HG02678 (cell line): Measurements from ENCODE around the gene NHSL2.
"Not testable (repeated sequence)": the region's sequence is repeated elsewhere in the genome, so short reads cannot be mapped to it uniquely, and the experiment has no call there.

Experiments
- ATAC-seq: cut with Tn5 transposase; IDR thresholded peaks from one replicate; pipeline ENCODE4 v1.9.1; 2021; ENCODE audit warnings: mild to moderate bottlenecking, moderate library complexity; ENCODE audit not compliant: unreplicated experiment

Gene NHSL2

GRCh38 chrX:71910643-71910985 is at the start of gene NHSL2:
TSS of gene NHSL2 (plus strand) at chrX:71910845.
- no peak for ATAC-seq

DNA sequence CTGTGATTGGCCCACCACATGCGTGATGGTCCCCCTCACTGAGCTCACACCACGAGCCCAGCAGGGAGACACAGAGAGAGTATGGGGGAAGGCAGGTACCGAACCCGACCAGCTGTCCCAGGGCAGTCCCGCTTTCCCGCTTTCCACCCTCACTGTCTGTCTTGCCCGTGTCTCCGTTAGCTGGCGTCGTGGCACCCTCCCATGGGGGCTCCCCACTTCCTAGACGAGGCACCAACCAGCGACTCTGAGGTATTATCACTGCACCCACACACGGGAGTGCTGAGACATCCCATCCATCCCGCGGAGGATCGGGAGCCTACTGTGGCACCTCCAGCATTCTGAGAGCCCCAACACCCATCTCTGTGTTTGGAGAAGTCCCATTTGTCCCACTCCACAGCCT is 43.0 kb upstream of the NHSL2 start:
- ATAC-seq, result no peak

GRCh38 chrX:71869566-71869965 is 41.1 kb upstream of the NHSL2 start:
- not testable (repeated sequence) for ATAC-seq

DNA sequence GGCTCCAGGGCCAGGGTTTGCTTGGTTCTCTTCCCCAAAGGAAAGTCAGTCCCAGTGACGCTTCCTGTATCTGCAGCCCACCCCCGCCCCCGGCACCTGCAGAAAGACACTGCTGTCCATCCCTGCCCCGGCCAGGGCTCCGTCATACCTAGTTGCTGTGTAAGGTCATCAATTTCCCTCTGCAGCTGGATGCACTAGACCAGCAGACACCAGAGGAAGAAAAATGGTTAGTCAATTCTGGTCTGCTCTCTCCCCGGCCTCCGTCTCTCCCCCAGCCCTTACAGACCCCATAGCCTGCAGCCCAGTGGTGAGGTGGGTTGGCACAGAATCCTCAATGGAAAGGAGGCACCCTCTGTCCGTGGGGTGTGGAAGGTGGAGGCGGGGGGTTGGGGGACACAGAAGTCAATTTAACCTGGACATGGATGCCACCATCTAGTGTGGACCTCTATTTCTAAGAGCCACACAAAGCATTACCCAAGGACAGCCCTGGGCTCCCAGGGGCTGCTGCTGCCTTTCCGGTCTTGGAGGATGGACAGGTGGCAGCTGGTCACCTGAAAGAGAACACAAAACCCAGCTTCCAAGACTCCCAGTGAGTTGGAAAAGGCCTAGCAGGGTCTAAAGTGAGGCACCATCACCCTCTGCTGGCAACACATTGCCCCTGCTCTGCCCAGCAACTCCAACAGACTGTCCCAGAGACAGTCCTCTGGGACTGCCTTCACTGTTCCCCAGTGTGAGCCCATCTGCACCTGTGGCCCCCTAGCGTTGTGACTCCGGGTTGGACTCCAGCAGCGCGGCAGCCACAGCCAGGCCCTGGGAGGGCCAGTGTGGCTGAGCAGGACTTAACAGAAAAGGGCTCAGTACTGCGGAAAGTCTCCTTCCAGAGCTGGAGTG is 40.2 kb upstream of the NHSL2 start:
- ATAC-seq, result no peak

- no peak for ATAC-seq
Observed at GRCh38 chrX:71871367-71871766, 39.3 kb upstream of the NHSL2 start.

- ATAC-seq, result no peak
Observed at GRCh38 chrX:71872542-71873458, 37.8 kb upstream of the NHSL2 start.

DNA sequence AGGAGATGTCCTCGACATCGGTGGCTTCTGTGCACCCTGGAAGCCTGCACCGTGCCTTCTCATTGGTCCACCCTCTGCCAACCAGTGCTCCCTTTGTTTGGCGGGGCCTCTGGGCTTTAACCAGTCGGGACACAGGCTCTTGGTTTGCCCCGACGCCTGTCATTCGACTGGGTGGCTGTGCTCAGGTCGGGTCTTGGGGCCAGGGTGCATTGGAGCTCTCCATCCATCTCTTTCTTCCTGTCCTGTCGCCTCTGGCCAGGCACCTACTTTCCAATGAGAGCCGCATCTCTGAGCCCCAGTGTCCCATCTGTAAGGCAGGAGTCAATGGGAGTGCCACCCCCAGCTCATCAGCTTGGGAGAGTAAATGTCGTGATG is 37.2 kb upstream of the NHSL2 start:
- no peak for ATAC-seq

DNA sequence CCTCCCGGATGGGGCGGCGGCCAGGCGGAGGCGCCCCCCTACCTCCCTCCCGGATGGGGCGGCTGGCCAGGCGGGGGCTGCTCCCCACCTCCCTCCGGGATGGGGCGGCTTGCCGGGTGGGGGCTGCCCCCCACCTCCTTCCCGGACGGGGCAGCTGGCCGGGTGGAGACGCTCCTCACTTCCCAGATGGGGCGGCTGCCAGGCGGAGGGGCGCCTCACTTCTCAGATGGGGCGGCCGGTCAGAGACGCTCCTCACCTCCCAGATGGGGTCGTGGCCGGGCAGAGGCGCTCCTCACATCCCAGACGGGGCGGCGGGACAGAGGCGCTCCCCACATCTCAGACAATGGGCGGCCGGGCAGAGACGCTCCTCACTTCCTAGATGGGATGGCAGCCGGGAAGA is 33.8 kb upstream of the NHSL2 start:
- ATAC-seq, result not testable (repeated sequence)

DNA sequence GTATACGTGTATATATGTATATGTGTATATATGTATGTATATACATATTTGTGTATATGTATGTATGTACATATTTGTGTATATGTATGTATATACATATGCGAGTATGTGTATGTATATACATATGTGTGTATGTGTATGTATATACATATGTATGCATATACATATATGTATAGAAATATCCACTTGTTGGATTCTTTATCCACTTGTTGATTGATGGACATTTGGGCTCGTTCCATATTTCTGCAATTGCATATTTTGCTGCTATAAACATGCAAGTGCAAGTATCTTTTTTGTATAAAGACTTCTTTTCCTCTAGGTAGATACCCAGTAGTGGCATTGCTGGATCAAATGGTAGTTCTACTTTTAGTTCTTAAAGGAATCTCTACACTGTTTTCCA is 25.5 kb upstream of the NHSL2 start:
- ATAC-seq, result no peak

GRCh38 chrX:71895607-71896006 is 15.0 kb upstream of the NHSL2 start:
- ATAC-seq, result no peak

- ATAC-seq, result no peak
Observed at GRCh38 chrX:71906144-71906543, 4.5 kb upstream of the NHSL2 start.

GRCh38 chrX:71908387-71908786 is 2.3 kb upstream of the NHSL2 start:
- ATAC-seq, result no peak

DNA sequence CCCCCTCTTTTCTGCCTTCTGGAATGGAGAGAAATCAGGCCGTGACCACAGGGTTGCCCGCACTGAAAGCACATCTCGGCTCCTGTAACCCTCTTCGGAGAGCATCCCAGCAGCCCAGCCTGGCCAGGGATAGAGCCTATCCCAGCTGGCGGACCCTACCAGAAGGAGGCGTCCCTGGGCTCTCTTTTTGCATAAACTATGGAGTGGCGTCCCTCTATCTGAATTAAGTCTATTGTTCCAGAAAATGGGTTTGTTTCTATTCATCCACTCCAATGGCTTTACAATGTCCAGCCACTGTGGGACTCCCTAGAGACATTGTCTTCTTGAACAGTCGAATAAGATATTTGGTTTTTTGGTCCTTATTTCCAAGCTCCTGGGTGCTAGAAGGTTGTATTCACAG is 689 bp upstream of the NHSL2 start:
- no peak for ATAC-seq

DNA sequence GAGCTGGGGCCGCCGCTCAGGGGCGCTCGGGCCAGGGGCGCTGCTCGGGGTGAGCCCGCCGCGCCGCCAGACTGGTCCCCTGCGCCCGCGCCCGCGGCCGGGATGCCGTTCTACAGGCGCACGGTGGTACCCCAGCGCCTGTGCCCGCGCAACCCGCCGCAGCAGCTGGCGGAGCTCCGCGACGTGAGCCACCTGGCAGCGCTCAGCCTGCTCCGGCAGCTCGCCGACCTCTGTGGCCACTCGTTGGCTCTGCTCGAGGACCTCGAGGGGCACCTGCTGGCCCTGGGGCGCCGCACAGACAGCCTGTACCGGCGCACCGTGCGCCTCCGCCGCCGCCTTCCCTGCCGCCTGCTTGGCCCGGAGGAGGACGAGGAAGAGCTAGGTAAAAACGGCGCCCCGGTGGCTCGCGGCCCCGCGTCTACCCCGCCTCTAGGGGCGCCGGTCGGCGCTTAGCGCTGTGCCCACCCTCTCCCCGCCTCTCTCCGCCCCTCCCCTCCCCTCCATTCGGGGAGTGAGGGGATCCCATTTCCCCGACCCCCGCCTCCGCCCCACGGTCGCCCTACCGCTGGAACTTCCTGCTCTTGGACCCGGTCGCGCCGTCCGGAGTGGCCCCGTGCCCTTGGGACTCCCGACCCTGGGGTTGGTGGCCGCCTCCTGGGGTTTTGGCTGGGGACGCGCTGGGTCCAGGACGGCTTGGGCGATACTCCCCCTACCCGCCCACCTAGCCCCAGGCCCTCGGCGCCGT is 513 bp downstream of the NHSL2 start:
- ATAC-seq, result no peak

DNA sequence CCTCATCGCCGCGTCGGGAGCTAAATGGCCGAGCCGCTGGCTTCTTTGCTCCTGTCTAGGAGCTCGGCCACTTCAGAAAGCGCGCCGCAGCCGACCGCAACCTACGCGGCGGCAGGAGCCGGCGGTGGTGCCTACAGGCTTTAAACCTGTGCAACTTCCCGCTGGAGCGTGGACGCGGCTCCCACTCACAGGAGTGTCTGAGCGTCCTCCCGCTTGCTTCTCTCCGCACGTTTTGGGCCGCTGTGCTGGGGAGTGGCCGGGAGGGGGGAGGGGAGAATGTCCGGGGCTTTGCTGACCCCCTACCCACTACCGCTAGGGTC is 1.0 kb downstream of the NHSL2 start:
- no peak for ATAC-seq

DNA sequence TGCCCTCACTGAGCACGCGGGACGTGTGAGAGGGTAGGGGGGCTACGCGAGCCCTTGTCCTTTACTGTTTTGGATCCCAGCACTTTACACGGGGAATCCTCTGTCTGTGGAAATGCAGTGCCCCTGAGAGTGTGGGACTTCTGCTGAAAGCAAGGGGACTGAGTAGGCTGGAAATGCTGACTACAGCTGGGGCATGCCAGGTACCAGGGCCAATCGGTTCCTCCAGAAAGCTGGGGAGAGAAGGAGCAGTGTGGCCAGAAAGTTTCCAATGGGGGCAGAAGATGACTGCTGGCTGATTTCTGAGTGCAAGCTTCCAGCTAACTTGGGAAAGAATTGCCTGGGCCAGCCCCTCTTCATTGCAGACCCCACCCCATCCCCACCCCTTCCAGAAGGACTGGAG is 1.5 kb downstream of the NHSL2 start:
- no peak for ATAC-seq

DNA sequence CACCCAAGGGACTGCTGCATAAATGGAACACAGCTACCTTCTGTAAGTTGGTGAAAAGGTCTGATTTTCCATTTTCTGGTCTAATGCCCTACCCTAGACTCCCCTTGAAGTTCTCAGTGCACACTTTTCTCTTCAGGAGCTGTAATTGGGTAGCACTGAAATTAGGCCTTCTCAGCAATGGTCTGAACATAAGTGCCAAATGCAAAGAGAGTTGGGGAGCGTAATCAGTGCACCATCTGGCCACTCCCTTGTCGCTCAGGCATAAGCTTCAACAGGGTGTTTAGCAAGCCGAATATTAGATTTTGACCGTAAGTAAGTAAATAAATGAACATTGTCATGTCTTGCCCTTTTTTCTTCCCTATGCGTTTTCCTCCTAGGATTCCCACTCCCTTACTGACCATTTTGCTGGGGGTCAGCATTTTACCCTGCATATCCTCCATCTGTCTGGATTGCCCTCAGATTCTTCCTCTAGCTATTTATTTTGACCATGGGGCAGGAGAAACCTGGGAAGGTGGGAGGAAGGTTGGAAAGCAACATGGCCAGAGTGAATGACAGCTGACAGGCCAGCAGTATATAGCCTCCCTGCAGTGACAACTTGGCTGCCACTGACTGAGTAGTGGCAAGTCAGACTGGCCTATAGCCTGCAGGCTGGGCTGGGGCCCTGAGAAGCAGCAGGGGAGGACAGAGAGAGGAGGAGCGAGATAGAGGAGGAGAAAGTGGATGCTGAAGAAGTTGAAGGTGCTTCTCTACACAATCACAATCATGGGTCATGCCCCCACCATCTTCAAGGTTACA is 2.7 kb downstream of the NHSL2 start:
- ATAC-seq, result no peak

DNA sequence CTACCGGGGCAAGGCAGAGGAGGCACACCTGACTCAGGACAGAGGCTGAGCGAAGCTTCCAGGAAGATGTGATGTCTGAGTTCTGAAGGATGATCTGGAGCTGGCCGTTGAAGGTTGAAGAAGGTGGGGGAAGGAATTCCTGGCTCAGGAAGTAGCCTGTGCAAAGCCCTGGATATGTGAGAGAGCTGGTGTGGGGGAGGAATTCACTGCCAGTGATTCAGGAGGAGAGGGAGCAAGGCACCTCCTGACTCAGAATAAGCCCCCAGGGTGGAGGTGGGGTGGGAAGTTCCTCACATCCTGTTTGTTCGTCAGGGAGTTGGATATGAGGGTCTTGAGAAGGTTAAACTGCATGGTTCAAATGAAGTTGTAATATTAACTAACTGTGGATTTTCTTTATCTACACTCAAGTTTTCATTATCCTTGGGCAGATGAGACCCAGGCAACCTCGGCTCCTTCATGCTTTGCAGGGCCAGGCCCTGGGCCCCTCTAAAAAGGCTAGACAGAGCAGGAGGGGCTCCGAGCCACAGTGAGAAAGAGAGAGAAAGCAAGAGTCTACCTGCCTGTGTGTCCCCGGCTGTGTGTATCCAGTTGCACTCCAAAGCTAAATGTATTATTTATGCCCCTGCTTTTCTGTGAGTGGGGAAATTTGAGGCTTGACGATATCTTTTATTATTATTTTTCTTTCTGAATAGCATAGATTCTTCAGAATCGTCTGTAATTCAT is 7.1 kb downstream of the NHSL2 start:
- ATAC-seq, result no peak

DNA sequence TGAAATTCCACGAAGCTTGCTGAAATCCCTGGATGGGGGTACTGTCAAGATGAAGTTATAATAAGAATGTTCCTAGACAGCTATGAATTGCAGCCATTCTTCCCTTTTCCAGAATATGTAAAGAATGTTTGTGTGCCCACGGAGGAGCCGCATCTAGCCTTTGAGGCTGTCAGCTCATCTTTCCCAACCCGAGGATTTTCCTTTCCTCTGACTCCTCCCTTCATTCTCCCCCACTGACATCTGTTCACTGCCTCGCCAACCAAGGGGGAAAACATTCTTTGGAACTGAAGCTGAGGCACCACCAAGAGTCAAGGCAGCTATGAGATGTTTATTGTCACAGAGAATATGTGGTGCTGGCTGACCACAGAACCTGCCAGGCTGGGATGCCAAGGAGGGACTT is 8.8 kb downstream of the NHSL2 start:
- no peak for ATAC-seq

DNA sequence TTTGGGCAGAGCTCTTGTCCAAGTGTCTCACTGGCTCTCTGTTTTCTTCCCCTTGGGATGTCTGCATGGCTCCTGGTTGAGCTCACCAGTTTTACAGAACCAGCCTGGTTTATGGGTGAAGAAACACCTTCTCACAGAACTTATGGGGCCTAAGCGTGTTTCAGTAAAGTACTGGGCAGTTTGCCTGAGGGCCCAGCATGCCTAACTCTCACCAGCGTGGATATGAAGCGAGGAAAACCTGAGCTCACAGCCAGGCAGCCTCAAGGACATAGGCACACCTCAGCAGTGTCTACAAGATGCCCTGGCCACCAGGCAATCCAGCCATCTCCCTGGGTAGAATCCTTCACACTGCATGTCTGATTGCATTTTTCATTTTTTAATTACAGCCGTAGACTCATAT is 9.2 kb downstream of the NHSL2 start:
- no peak for ATAC-seq
